Activated CD4-positive, alpha-beta memory T cell treated with anti-CD3 and anti-CD28 coated beads for 36 hours (primary cell): ENCODE results near the gene GPHN. TPM values are rescaled to one million over a fixed set of nuclear protein-coding genes. Genes with fewer than 3 reads are reported as not detected.

Experiments
- CTCF ChIA-PET: fragments of 350-600 bp; sonication (Branson Sonifier 250); formaldehyde crosslinking; loops from one replicate; lab custom pipeline; 2021; ENCODE audit warnings: antibody characterized with exemption, inconsistent platforms; lab: Charles Lee
- POLR2A ChIA-PET: fragments of 350-600 bp; sonication (Branson Sonifier 250); formaldehyde crosslinking; loops from one replicate; lab custom pipeline; 2021; ENCODE audit warnings: antibody characterized with exemption; lab: Charles Lee
- DNase-seq: peaks from one replicate; pipeline ENCODE4 v3.0.0-alpha.2; 2020
- H3K27ac Mint-ChIP-seq: one replicate; pipeline ENCODE4 v1.8.0; 2021; ENCODE audit warnings: mixed read lengths
- H3K27me3 Mint-ChIP-seq: one replicate; pipeline ENCODE4 v1.8.0; 2021; ENCODE audit warnings: mixed read lengths
- H3K36me3 Mint-ChIP-seq: one replicate; pipeline ENCODE4 v1.8.0; 2021; ENCODE audit warnings: mixed read lengths
- H3K4me1 Mint-ChIP-seq: one replicate; pipeline ENCODE4 v1.8.0; 2021; ENCODE audit warnings: low read depth, mixed read lengths
- H3K4me3 Mint-ChIP-seq: one replicate; pipeline ENCODE4 v1.8.0; 2021; ENCODE audit warnings: mild to moderate bottlenecking, mixed read lengths
- H3K9me3 Mint-ChIP-seq: one replicate; pipeline ENCODE4 v1.8.0; 2021; ENCODE audit warnings: mixed read lengths
- intact Hi-C: fragments of 100-400 bp; cut with micrococcal nuclease; formaldehyde crosslinking; loops from one replicate; pipeline ENCODE4 v1.15.1; 2023
- total RNA-seq, 2 experiments: library from RNA; stranded (reverse); gene quantifications; one replicate each; pipeline ENCODE4 v1.2.3, GENCODE V29; 2021

GPHN gene
- total RNA-seq, 2 experiments from 2014 or later, result 19.5 to 23.1 TPM

DNA sequence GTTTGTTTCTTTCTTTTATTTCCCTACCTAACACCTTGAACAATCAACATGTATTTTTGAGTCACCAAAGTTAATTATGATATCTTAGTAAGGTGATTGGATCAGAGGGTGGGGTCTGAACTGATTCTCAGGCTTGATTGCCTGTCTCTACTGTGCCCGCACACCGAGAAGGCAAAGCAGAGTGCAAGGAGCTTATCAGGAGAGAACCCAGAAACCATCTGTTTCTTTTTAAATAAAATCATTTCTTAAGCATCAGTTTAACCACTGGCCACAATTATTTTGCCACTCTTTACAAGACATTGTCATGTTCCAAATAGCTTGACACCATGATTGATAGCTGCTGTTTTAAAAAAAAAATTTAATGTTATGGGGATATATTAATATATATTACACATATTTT is 684.4 kb downstream of the GPHN start:
- DNase-seq, result no peak
- Mint-ChIP-seq H3K9me3 (no peaks in the 10 kb centered on the region), H3K27ac (no peak overlapping the region), H3K4me1 (peaks cover 11% of the 10 kb centered on the region), H3K4me3 (no peak overlapping the region), H3K27me3 (no peaks in the 10 kb centered on the region), H3K36me3 (no peaks in the 10 kb centered on the region)
- POLR2A ChIA-PET, result no interaction called here
- CTCF ChIA-PET, result interaction anchor here (1.0 to 1.3 kb wide), 2 partner anchors 93 to 167 kb away, joined by 3 read pairs; partner anchors contain the start of gene ATP6V1D
- intact Hi-C loops, result no loop called here

GRCh38 chr14:67195279-67195678 is 687.3 kb downstream of the GPHN start:
- Mint-ChIP-seq H3K9me3 (no peaks in the 10 kb centered on the region), H3K27ac (no peak overlapping the region), H3K27me3 (peaks cover 3% of the 10 kb centered on the region), H3K4me1 (no peaks in the 10 kb centered on the region), H3K36me3 (no peaks in the 10 kb centered on the region), H3K4me3 (no peak overlapping the region)
- no peak for DNase-seq
- intact Hi-C loops, result no loop called here
- CTCF ChIA-PET, result no interaction called here
- POLR2A ChIA-PET, result no interaction called here

DNA sequence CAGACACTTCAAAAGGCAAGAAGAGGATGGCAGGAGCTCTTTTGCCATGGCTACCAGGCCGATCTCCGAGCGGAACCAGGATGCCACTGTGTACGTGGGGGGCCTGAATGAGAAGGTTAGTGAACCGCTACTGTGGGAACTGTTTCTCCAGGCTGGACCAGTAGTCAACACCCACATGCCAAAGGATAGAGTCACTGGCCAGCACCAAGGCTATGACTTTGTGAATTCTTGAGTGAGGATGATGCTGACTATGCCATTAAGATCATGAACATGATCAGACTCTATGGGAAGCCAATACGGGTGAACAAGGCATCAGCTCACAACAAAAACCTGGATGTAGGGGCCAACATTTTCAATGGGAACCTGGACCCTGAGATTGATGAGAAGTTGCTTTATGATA is 691.1 kb downstream of the GPHN start:
- intact Hi-C loops, result no loop called here
- DNase-seq, result no peak
- no peaks in the 10 kb centered on the region for H3K9me3 Mint-ChIP-seq
- no peak overlapping the region for H3K4me3 Mint-ChIP-seq
- H3K27ac Mint-ChIP-seq, result no peak overlapping the region
- CTCF ChIA-PET, result no interaction called here
- peaks cover 3% of the 10 kb centered on the region for H3K27me3 Mint-ChIP-seq
- H3K36me3 Mint-ChIP-seq, result no peaks in the 10 kb centered on the region
- POLR2A ChIA-PET, result no interaction called here
- H3K4me1 Mint-ChIP-seq, result no peaks in the 10 kb centered on the region

- Mint-ChIP-seq H3K4me1 (no peaks in the 10 kb centered on the region), H3K27ac (no peak overlapping the region), H3K9me3 (no peaks in the 10 kb centered on the region), H3K27me3 (no peaks in the 10 kb centered on the region), H3K4me3 (no peak overlapping the region), H3K36me3 (no peaks in the 10 kb centered on the region)
- ChIA-PET POLR2A (no interaction called here), CTCF (no interaction called here)
- no peak for DNase-seq
- intact Hi-C loops, result no loop called here
Observed at GRCh38 chr14:67207810-67208209, 699.9 kb downstream of the GPHN start.

DNA sequence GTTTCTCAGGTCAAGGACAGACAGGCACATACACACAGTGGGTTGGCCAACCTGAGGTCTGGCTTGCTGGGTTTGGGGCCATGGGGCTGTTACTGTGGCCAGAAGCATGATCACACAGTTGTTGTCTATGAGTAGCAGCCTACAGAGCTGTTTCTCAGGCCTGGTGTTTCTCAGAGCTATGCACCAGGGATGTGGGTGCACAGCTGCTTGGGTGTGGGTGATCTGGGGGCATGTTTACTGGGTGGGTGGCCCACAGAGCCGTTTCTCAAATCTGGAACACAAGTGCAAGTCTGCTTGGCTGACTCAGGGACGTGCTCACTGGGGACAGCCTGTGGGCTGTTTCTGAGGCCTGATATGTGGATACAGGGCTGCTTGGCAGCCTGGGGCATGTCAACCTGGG is 710.2 kb downstream of the GPHN start:
- H3K27me3 Mint-ChIP-seq, result peaks cover 2% of the 10 kb centered on the region
- no peaks in the 10 kb centered on the region for H3K9me3 Mint-ChIP-seq
- no peak for DNase-seq
- no peak overlapping the region for H3K4me3 Mint-ChIP-seq
- ChIA-PET POLR2A (no interaction called here), CTCF (no interaction called here)
- no peaks in the 10 kb centered on the region for H3K36me3 Mint-ChIP-seq
- intact Hi-C loops, result no loop called here
- H3K4me1 Mint-ChIP-seq, result no peaks in the 10 kb centered on the region
- H3K27ac Mint-ChIP-seq, result no peak overlapping the region

GRCh38 chr14:67221248-67221981 is 713.5 kb downstream of the GPHN start:
- intact Hi-C loops, result no loop called here
- H3K27ac Mint-ChIP-seq, result no peak overlapping the region
- no peaks in the 10 kb centered on the region for H3K9me3 Mint-ChIP-seq
- peaks cover 5% of the 10 kb centered on the region for H3K27me3 Mint-ChIP-seq
- DNase-seq, result no peak
- ChIA-PET CTCF (interaction anchor here (1.8 kb wide), 1 partner anchor 64 kb away, joined by 7 read pairs; no protein-coding TSS in a partner anchor), POLR2A (no interaction called here)
- no peak overlapping the region for H3K4me3 Mint-ChIP-seq
- no peaks in the 10 kb centered on the region for H3K4me1 Mint-ChIP-seq
- no peaks in the 10 kb centered on the region for H3K36me3 Mint-ChIP-seq

DNA sequence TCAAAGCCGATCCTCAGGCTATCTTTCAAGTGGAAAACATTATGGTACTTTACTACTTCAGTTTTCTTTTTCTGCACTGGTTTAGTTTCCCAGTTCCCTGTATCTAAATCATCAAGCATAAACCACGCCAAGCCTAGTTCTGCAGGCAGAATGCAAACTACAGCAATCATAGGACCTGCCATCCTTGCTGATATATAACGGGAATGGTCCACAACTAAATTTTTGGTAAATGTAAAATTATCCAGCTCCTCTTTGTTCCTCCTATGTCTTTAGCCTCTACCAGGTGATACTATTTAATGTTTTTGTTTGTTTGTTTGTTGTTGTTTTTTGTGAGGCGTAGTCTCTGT is 714.0 kb downstream of the GPHN start:
- no peak overlapping the region for H3K4me3 Mint-ChIP-seq
- no peaks in the 10 kb centered on the region for H3K4me1 Mint-ChIP-seq
- peaks cover 5% of the 10 kb centered on the region for H3K27me3 Mint-ChIP-seq
- no peak overlapping the region for H3K27ac Mint-ChIP-seq
- no peaks in the 10 kb centered on the region for H3K36me3 Mint-ChIP-seq
- no peak for DNase-seq
- POLR2A ChIA-PET, result no interaction called here
- CTCF ChIA-PET, result interaction anchor here (1.8 kb wide), 1 partner anchor 64 kb away, joined by 7 read pairs; no protein-coding TSS in a partner anchor
- H3K9me3 Mint-ChIP-seq, result no peaks in the 10 kb centered on the region
- intact Hi-C loops, result no loop called here

DNA sequence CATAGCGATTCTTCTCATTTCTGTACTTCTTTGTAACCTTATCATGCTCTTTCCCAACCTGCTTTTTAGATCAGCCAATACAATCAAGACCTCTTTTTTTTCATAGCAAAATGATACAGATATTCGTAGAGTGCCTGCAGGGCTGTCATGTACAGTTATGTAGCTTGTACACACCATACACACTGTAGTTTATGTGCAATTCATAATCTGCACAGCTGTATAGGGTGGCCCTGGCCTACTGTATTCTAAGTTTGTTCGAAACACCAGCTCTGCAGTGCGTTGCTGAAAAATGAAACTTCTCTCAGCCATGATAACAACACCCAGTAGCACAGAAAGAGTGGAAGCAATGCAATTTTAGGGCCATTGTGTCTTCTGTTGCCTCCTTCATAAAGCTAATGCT is 717.6 kb downstream of the GPHN start:
- no peaks in the 10 kb centered on the region for H3K9me3 Mint-ChIP-seq
- H3K27ac Mint-ChIP-seq, result no peak overlapping the region
- no peak overlapping the region for H3K4me3 Mint-ChIP-seq
- CTCF ChIA-PET, result no interaction called here
- H3K27me3 Mint-ChIP-seq, result peaks cover 3% of the 10 kb centered on the region
- intact Hi-C loops, result no loop called here
- no peaks in the 10 kb centered on the region for H3K4me1 Mint-ChIP-seq
- no peaks in the 10 kb centered on the region for H3K36me3 Mint-ChIP-seq
- POLR2A ChIA-PET, result no interaction called here
- no peak for DNase-seq

- no peak for DNase-seq
- ChIA-PET CTCF (interaction anchor here (0.6 to 1.1 kb wide), 2 partner anchors 23 to 62 kb away, joined by 3 read pairs; no protein-coding TSS in a partner anchor), POLR2A (no interaction called here)
- peaks cover 3% of the 10 kb centered on the region for H3K27me3 Mint-ChIP-seq
- H3K9me3 Mint-ChIP-seq, result no peaks in the 10 kb centered on the region
- no peaks in the 10 kb centered on the region for H3K36me3 Mint-ChIP-seq
- H3K4me3 Mint-ChIP-seq, result no peak overlapping the region
- no peak overlapping the region for H3K27ac Mint-ChIP-seq
- intact Hi-C loops, result no loop called here
- H3K4me1 Mint-ChIP-seq, result no peaks in the 10 kb centered on the region
Observed at GRCh38 chr14:67228325-67228984, 720.5 kb downstream of the GPHN start.

Other genes starting within 250 kb of the GPHN start
- not detected for gene CCDC196, start 21.8 kb upstream of the GPHN start, total RNA-seq